DMS53 treated with DMSO at 0.1 percent for 48 hours (cell line): Measurements from ENCODE around the gene SPAG8.

Experiments
- DNase-seq: peaks from one replicate; lab custom pipeline; 2025; ENCODE audit not compliant: unreplicated experiment; lab: John Stamatoyannopoulos, UW

The SPAG8 gene, protein sequence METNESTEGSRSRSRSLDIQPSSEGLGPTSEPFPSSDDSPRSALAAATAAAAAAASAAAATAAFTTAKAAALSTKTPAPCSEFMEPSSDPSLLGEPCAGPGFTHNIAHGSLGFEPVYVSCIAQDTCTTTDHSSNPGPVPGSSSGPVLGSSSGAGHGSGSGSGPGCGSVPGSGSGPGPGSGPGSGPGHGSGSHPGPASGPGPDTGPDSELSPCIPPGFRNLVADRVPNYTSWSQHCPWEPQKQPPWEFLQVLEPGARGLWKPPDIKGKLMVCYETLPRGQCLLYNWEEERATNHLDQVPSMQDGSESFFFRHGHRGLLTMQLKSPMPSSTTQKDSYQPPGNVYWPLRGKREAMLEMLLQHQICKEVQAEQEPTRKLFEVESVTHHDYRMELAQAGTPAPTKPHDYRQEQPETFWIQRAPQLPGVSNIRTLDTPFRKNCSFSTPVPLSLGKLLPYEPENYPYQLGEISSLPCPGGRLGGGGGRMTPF

GRCh38 chr9:35812025-35812602 is at the start of gene SPAG8:
Gene SPAG8, minus strand, starts transcription at chr9:35812262. Its CDS starts 115 bp downstream, at chr9:35812147.
- peak; percentile 83 for DNase-seq

DNA sequence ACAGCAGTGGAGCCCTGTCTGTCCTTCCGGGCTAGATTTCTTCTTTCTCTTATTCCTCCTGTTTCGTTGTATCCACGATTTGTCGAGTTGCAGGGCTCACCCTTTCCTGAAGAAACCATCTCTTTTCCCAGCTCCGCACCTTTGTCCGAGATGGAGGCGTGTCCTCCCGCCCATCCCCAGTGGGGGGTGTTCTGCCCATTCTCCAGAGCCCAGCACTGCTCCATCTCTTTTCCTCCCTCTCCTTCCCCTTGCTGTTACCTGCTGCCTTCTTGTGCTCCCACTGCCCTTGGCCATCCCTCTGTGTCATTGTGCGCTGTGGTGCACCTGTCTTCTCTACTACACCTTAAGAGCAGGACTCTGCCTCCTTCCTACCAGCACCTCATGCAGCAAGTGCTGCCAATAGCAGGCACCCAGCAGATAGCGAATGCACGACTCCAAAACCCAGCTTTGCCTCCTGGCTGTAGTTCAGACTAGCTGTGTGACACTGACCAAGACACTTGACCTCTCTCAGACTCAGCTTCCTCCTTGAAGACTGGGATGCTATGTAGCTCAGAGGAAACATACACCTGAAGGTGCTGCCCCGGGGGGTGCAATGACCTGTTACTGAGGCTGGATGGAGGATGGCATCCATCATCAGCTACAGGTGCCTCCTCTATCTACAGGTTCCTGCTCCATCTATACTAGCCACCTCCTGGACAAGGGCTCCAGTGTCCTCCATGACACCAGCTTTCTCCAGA is 49.3 kb upstream of the SPAG8 start:
- DNase-seq, result no peak

GRCh38 chr9:35859990-35860339 is 47.9 kb upstream of the SPAG8 start:
- no peak for DNase-seq

DNA sequence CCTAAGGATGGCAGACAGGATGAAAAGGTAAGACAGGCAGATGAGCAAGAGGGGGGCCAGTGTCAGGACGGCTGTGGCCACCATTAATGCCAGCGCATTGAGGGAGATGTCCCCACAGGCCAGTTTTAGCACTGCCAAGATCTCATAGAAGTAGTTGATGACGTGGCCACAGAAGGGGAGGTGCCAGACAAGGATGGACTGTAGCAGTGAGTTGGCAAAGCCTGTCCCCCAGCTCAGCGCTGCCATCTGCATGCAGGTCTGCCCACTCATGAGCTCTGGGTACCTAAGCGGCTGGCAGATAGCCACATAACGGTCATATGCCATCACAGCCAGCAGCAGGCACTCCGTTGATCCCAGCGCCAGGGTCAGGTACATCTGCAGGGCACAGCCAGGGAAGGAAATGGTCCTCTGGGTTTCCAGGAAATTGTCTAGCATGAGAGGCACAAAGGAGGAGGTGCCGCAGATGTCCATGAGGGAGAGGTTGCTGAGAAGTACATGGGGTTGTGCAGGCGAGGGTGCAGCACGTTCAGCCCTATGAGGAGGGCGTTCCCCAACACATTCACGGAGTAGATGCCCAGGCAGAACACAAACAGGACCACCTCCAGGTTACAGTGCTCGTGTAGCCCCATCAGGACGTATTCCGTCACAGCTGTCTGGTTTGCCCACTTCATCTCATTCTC is 47.4 kb upstream of the SPAG8 start:
- no peak for DNase-seq

- no peak for DNase-seq
Observed at GRCh38 chr9:35858458-35858857, 46.4 kb upstream of the SPAG8 start.

GRCh38 chr9:35856882-35857281 is 44.8 kb upstream of the SPAG8 start:
- no peak for DNase-seq

DNA sequence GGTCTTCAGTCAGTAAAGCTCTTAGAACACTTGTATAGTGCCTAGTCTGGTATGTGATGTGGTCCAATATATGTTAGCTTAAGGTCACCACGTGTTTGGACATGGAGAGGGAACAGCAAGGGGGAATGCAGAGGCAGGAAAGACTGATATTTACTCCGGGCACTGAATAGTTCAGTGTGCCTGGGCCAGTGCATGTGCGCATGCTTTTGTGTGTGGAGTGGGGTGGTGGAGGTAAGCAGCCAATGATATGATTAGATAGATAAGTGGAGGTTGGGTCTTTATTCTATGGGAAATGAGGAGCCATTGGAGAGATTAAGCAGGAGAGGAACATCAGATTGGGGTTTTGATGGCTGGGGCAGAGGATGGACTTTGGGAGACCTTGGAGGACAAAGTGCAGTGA is 44.1 kb upstream of the SPAG8 start:
- no peak for DNase-seq

GRCh38 chr9:35854091-35854762 is 42.2 kb upstream of the SPAG8 start:
- DNase-seq, result no peak

DNA sequence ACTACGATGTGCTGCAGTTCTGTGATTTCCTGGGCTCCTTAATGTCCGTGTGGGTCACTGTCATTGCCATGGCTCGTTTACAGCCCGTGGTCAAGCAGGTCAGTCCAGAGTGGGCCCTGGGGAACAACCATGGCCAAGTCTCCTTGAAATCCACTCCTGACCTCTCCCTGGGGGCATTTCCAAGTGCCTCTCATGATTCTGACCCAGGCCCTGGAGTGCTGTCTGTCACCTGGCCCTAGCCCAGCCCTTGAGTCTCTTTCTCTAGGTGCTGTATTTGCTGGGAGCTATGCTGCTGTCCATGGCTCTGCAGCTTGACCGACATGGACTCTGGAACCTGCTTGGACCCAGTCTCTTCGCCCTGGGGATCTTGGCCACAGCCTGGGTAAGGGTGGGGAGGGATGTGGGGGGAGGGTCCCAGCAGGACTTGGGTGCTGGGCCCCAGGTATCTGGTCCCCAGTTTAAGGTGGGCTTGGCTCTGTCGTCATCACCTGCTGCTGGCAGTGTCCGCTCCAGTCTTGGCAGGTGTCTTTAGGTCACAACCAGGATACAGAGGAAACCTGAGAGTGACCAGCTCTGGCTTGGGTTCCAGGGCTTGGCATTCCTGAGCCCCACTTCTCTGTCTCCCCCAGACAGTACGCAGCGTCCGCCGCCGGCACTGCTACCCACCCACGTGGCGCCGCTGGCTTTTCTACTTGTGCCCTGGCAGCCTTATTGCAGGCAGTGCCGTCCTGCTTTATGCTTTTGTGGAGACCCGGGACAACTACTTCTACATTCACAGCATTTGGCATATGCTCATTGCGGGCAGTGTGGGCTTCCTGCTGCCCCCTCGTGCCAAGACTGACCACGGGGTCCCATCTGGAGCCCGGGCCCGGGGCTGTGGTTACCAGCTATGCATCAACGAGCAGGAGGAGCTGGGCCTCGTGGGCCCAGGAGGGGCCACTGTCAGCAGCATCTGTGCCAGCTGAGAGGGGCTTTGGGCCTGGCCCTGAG is 41.1 kb upstream of the SPAG8 start:
- DNase-seq, result no peak

DNA sequence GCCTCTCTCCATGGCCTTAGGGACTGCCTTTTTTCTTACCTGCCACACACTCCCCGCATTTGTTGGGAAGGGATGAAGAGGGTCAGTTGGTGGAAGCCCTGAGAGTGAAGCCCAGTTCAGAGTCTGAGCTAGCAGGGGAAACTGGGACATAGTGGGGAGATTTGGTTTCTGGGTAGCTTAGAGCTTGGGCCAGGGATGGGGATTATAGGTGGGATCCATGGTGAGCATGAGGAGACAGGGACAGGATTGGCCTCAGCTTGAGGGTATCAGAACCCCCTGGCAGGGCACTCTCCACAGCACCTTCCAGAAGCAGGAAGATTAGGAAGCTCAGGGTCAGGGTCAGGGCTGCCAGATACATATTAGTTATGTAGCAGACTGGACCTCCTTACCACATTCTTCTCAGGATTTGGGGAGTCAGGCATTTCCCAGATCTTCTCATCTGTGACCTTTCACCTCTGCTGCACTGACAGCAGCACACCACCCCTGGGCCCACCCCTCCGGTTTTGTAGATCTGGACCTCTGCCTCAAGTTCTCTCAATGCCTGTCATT is 40.3 kb upstream of the SPAG8 start:
- DNase-seq, result no peak

GRCh38 chr9:35847792-35848572 is 35.9 kb upstream of the SPAG8 start:
- no peak for DNase-seq

DNA sequence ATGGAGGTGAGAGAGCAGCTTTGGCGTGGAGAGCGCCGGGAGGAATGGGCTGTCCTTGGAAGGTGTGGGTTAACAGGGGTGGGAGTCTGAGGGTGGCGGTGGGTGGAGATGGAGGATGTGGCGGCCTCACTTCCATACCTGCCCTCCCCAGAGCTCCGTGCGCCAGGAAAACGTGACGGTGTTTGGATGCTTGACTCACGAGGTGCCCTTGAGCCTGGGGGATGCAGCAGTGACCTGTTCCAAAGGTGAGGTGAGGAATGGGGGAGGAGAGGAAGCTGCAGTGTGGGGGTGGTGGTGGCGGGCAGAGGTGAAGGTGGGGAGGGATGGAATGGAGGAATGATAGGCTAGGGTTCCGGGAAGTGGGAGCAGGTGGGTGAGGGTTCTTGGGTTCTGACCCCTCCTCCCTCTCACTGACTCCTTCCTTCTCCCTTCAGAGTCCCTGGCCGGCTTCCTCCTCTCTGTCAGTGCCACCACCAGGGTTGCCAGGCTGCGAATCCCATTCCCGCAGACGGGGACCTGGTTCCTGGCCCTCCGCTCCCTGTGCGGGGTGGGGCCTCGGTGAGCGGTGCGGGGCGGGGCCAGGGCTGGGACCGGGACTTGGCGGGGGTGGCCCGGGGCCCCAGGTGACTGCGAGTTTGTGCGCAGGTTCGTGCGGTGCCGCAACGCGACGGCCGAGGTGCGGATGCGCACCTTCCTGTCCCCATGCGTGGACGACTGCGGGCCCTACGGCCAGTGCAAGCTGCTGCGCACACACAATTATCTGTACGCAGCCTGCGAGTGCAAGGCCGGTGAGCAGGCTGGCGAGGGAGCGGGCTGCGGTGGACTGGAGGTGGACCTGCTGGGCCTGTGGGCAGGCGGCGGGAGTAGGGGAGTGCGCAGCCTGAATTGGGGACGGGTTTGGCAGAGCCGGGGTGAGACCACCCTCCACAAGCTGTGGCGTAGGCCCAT is 34.0 kb upstream of the SPAG8 start:
- DNase-seq, result no peak

GRCh38 chr9:35844628-35845270 is 32.7 kb upstream of the SPAG8 start:
- DNase-seq, result no peak

GRCh38 chr9:35842795-35843194 is 30.7 kb upstream of the SPAG8 start:
- no peak for DNase-seq

DNA sequence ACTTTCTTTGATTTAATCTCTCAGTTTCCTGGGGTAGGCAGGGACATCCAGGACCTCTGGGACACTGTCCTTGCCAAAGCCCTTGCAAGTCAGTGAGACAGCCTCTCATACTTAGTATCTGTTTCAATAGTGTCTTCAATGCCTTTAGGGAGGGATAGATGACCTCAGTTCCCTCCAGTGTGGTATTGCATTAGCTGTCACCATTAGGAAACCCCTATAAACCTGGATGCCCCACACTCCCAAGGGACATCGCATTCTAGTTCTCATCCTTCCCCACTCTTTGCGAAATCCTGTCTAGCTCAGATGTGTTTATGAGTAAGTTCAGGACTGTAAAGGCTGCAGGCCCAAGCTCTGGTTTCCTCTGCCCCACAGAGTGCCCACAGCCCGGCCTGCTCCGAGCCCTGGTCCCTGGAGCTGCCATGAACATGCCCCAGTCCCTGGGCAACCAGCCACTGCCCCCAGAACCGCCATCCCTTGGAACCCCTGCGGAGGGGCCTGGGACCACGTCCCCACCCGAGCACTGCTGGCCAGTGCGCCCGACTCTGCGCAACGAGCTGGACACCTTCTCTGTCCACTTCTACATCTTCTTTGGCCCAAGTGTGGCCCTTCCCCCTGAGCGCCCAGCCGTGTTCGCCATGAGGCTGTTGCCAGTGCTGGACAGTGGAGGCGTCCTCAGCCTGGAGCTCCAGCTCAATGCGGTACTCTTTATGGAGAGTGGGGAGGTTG is 30.1 kb upstream of the SPAG8 start:
- DNase-seq, result no peak

- DNase-seq, result no peak
Observed at GRCh38 chr9:35841645-35841900, 29.5 kb upstream of the SPAG8 start.
